ENCODE results near the gene TBC1D10B. TPM values are rescaled to one million over a fixed set of nuclear protein-coding genes. Genes with fewer than 3 reads are reported as not detected.
A peak's percentile ranks its signal among the peaks of the same experiment; 100 is the strongest.

TBC1D10B gene
- total RNA-seq, 1 experiment from 2014 or later, result 31.2 TPM

DNA sequence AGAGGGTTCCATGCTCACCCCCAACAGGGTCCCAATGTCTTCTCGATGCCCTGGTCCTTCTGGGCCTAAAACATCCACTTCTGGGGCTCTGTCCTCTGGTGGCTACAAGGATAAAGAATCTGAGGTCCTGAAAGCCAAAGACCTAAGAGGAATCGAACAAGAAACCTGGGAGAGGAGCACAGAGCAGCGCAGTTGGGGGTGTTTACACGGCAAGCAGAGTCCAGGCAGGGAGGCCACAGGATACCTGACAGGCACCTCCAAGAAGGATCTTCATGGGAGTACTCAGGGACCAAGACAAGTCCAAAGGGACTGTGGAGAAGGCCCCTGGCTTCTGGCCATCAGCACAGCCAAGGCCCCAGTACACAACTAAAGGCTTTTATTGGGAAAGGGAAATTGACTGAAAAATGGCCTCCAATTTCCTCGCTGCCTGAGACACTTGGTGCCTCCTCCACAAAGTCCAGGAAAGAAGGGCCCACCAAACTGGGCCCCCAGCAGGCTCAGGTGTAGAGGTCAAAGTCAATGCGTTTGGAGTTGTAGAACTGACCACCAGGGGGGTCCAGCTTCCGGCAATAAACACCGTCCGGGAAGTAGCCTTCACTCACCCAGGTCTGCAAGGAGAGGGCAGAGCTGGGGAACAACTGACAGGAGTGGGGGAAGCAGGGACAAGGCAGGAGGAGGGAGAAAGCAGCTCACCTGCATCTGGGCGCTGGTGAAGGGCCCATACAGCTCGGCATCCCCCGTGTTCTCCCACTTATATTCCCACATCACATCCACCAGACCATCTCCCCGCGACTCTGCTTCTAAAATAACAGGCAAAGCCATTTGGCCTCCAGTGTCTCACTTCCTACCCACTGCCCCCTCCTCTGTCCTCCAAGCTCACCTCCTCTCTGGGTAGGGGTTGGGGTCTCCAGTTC is 17.5 kb downstream of the TBC1D10B start:
- H3K27me3 ChIP-seq (ENCODE audit: low read length), result no peaks in the 10 kb centered on the region
- H3K4me1 ChIP-seq (ENCODE audit: low read length), result peaks cover 84% of the 10 kb centered on the region
- peak overlapping the region; percentile 73 for H3K4me2 ChIP-seq (ENCODE audit: low read depth, low read length, poor library complexity, severe bottlenecking)
- peak overlapping the region; percentile 95 for H3K27ac ChIP-seq (ENCODE audit: low read length)
- no peaks in the 10 kb centered on the region for H4K20me1 ChIP-seq (ENCODE audit: insufficient read depth, low read depth, low read length)
- DNase-seq, result no peak
- peaks cover 34% of the 10 kb centered on the region for H3K79me2 ChIP-seq (ENCODE audit: low read length)
- H3K36me3 ChIP-seq (ENCODE audit: insufficient read depth, low read length), result peaks cover 5% of the 10 kb centered on the region; the same call in 1 of the 2 replicates
- H3K9me2 ChIP-seq (replicated peaks; ENCODE audit: insufficient read depth, low read length), result no peaks in the 10 kb centered on the region
- peak overlapping the region; percentile 65 for H3K9ac ChIP-seq (ENCODE audit: low read length)
- H3K4me3 ChIP-seq (ENCODE audit: low read length), result no peak overlapping the region
- H2AFZ ChIP-seq (ENCODE audit: low read length), result no peak overlapping the region
- H3K9me3 ChIP-seq (ENCODE audit: low read length), result no peaks in the 10 kb centered on the region

DNA sequence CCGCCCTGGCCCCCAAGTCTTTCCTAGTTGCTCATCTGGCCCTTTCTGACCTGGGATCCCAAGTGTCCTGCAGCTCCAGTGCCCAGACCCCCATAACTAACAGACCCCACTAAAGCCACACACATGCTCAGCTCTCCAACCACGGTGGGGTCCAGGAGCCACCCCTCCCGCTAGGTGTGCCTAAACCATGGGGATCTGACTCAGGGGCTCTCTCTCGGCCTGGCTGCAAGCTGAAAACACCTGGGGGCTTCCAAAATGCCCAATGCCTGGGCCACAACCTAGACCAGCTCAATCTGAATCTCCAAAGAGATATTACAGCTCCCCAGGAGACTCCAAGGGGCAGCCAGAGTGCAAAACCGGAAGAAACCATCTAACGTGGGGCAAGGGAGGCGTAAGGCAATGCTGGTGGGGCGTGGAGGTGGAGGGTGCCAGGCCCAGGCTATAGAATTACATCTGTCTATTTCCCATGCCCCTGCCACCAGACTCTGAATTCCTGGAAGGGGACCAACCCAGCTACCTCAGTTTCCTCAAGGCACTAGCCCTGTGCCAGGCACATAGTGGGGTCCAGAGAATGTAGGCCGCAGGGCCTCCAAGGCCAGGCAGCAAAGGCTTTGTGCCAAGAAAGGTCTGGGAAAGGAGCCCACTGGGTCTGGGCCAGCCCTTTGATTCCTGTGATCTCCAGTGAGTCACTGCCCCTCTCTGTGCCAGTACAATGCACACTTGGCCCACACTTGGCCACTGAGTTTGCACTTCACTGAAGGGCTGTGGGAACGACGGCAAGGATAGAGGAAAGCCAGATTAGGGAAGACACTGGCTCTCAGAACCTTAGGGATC is 18.5 kb downstream of the TBC1D10B start:
- H3K4me3 ChIP-seq (ENCODE audit: low read length), result peak overlapping the region; percentile 33
- H3K27me3 ChIP-seq (ENCODE audit: low read length), result no peaks in the 10 kb centered on the region
- H3K9me3 ChIP-seq (ENCODE audit: low read length), result no peaks in the 10 kb centered on the region
- peak overlapping the region; percentile 95 for H3K27ac ChIP-seq (ENCODE audit: low read length)
- peaks cover 5% of the 10 kb centered on the region; the same call in 1 of the 2 replicates for H3K36me3 ChIP-seq (ENCODE audit: insufficient read depth, low read length)
- H3K9ac ChIP-seq (ENCODE audit: low read length), result peak overlapping the region; percentile 65
- H3K9me2 ChIP-seq (replicated peaks; ENCODE audit: insufficient read depth, low read length), result no peaks in the 10 kb centered on the region
- H3K4me1 ChIP-seq (ENCODE audit: low read length), result peaks cover 75% of the 10 kb centered on the region
- H4K20me1 ChIP-seq (ENCODE audit: insufficient read depth, low read depth, low read length), result no peaks in the 10 kb centered on the region
- peak; percentile 65 for DNase-seq
- H3K4me2 ChIP-seq (ENCODE audit: low read depth, low read length, poor library complexity, severe bottlenecking), result peak overlapping the region; percentile 73
- H2AFZ ChIP-seq (ENCODE audit: low read length), result no peak overlapping the region
- peaks cover 34% of the 10 kb centered on the region for H3K79me2 ChIP-seq (ENCODE audit: low read length)

DNA sequence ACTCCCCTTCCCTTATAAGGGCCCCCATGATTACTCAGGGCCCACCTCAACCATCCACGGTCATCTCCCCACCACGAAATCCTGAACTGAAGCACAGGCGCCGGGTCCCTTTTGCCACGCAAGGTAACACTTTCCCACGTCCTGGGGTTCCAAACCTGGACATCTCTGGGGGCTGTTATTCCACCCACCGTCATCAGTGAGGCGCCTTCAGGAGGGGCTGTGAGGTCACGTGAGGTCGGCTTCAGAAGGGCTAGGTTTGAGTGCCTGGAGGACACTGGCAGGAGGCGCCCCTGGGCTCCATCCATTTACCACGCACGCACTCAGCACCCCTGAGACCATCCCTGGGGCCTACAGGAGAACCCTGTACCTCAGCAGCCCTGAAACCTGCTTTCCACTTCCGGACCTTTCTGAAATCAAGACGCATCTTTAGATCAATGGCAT is 19.3 kb downstream of the TBC1D10B start:
- Histone ChIP-seq H3K9me3 (ENCODE audit: low read length) (no peaks in the 10 kb centered on the region), H3K4me1 (ENCODE audit: low read length) (peaks cover 67% of the 10 kb centered on the region), H3K9ac (ENCODE audit: low read length) (peak overlapping the region; percentile 65), H3K36me3 (ENCODE audit: insufficient read depth, low read length) (peaks cover 5% of the 10 kb centered on the region; the same call in 1 of the 2 replicates), H3K27me3 (ENCODE audit: low read length) (no peaks in the 10 kb centered on the region), H2AFZ (ENCODE audit: low read length) (no peak overlapping the region), H3K79me2 (ENCODE audit: low read length) (peaks cover 34% of the 10 kb centered on the region), H3K4me2 (ENCODE audit: low read depth, low read length, poor library complexity, severe bottlenecking) (peak overlapping the region; percentile 73), H3K4me3 (ENCODE audit: low read length) (peak overlapping the region; percentile 33), H3K27ac (ENCODE audit: low read length) (peak overlapping the region; percentile 95), H4K20me1 (ENCODE audit: insufficient read depth, low read depth, low read length) (no peaks in the 10 kb centered on the region), H3K9me2 (replicated peaks; ENCODE audit: insufficient read depth, low read length) (no peaks in the 10 kb centered on the region)
- peak; percentile 68 for DNase-seq

DNA sequence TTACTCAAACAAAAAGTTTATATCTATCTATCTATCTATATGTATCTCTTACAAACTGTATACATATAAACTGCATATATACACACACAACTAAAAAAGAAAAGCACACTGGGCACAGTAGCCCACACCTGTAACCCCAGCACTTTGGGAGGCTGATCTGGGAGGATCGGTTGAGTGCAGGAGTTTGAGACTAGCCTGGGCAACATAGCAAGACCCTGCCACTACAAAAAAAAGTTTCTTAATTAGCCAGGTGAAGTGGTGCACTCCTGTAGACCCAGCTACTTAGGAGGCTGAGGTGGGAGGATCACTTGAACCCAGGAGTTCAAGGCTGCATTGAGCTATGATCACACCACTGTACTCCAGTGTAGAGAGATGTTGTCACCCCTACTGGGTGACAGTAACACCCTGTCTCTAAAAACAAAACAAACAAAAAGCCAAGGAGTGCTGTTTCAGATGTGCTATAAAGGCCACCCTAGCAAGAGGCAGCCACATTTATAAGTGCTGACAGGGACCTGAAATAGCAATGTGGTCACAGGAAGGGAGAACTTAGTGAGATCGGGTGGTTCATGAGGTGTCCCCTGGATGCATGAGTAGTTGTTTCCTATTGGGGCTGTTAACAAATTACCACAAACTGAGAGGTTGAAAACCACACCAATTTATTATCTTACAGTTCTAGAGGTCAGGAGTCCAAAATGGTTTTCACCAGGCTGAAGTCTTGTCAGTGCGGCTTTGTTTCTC is 20.0 kb downstream of the TBC1D10B start:
- H3K9ac ChIP-seq (ENCODE audit: low read length), result peak overlapping the region; percentile 65
- H3K9me3 ChIP-seq (ENCODE audit: low read length), result no peaks in the 10 kb centered on the region
- peak overlapping the region; percentile 73 for H3K4me2 ChIP-seq (ENCODE audit: low read depth, low read length, poor library complexity, severe bottlenecking)
- H3K27ac ChIP-seq (ENCODE audit: low read length), result peak overlapping the region; percentile 95
- no peaks in the 10 kb centered on the region for H3K9me2 ChIP-seq (replicated peaks; ENCODE audit: insufficient read depth, low read length)
- peak; percentile 85 for DNase-seq
- peaks cover 60% of the 10 kb centered on the region for H3K4me1 ChIP-seq (ENCODE audit: low read length)
- peaks cover 34% of the 10 kb centered on the region for H3K79me2 ChIP-seq (ENCODE audit: low read length)
- H3K27me3 ChIP-seq (ENCODE audit: low read length), result no peaks in the 10 kb centered on the region
- peak overlapping the region; percentile 33; the same call in 1 of the 2 replicates for H3K4me3 ChIP-seq (ENCODE audit: low read length)
- no peak overlapping the region for H2AFZ ChIP-seq (ENCODE audit: low read length)
- H4K20me1 ChIP-seq (ENCODE audit: insufficient read depth, low read depth, low read length), result no peaks in the 10 kb centered on the region
- peaks cover 5% of the 10 kb centered on the region; the same call in 1 of the 2 replicates for H3K36me3 ChIP-seq (ENCODE audit: insufficient read depth, low read length)

DNA sequence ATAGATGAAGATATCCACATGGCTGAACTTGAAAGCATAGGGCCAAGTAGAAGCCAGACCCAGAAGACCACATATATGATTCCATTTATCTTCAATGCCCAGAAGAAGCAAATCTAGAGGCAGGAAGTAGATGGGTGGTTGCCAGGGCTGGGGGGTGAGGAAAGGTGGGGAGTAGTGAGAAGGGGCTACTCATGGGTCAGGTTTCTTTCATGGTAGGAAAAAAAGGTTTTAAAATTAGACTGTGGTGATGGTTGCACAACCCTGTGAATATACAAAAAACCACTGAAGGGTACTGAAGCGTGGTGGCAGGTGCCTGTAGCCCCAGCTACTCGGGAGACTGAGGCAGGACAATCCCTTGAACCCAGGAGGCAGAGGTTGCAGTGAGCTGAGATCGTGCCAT is 20.6 kb downstream of the TBC1D10B start:
- H3K4me2 ChIP-seq (ENCODE audit: low read depth, low read length, poor library complexity, severe bottlenecking), result peak overlapping the region; percentile 73
- no peak overlapping the region for H2AFZ ChIP-seq (ENCODE audit: low read length)
- peak; percentile 93 for DNase-seq
- H3K27me3 ChIP-seq (ENCODE audit: low read length), result no peaks in the 10 kb centered on the region
- H3K36me3 ChIP-seq (ENCODE audit: insufficient read depth, low read length), result peaks cover 5% of the 10 kb centered on the region; the same call in 1 of the 2 replicates
- peak overlapping the region; percentile 95 for H3K27ac ChIP-seq (ENCODE audit: low read length)
- no peaks in the 10 kb centered on the region for H3K9me3 ChIP-seq (ENCODE audit: low read length)
- H3K9me2 ChIP-seq (replicated peaks; ENCODE audit: insufficient read depth, low read length), result no peaks in the 10 kb centered on the region
- no peaks in the 10 kb centered on the region for H4K20me1 ChIP-seq (ENCODE audit: insufficient read depth, low read depth, low read length)
- H3K4me3 ChIP-seq (ENCODE audit: low read length), result peak overlapping the region; percentile 55
- peaks cover 59% of the 10 kb centered on the region for H3K4me1 ChIP-seq (ENCODE audit: low read length)
- H3K79me2 ChIP-seq (ENCODE audit: low read length), result peaks cover 30% of the 10 kb centered on the region
- H3K9ac ChIP-seq (ENCODE audit: low read length), result peak overlapping the region; percentile 62

DNA sequence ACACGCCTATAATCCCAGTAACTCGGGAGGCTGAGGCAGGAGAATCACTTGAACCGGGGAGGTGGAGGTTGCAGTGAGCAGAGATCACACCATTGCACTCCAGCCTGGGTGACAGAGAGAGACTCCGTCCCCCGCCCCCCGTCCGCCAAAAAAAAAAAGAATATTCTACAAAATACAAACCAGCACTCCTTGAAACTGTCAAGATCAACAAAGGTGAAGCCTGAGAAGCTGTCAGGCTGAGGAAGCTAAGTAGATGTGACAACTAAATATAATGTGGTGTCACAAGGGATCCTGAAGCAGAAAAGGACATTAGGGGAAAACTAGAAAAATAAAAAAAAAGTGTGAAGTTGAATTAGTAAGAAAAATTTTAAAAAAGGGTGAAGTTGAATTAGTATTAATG is 21.4 kb downstream of the TBC1D10B start:
- H2AFZ ChIP-seq (ENCODE audit: low read length), result no peak overlapping the region
- H3K4me1 ChIP-seq (ENCODE audit: low read length), result peaks cover 56% of the 10 kb centered on the region
- peak overlapping the region; percentile 62 for H3K9ac ChIP-seq (ENCODE audit: low read length)
- peaks cover 5% of the 10 kb centered on the region; the same call in 1 of the 2 replicates for H3K36me3 ChIP-seq (ENCODE audit: insufficient read depth, low read length)
- H3K27me3 ChIP-seq (ENCODE audit: low read length), result no peaks in the 10 kb centered on the region
- H3K79me2 ChIP-seq (ENCODE audit: low read length), result peaks cover 22% of the 10 kb centered on the region
- peak overlapping the region; percentile 95 for H3K27ac ChIP-seq (ENCODE audit: low read length)
- H3K4me3 ChIP-seq (ENCODE audit: low read length), result peak overlapping the region; percentile 55; the same call in 1 of the 2 replicates
- H3K9me2 ChIP-seq (replicated peaks; ENCODE audit: insufficient read depth, low read length), result no peaks in the 10 kb centered on the region
- no peaks in the 10 kb centered on the region for H3K9me3 ChIP-seq (ENCODE audit: low read length)
- peak; percentile 21 for DNase-seq
- no peaks in the 10 kb centered on the region for H4K20me1 ChIP-seq (ENCODE audit: insufficient read depth, low read depth, low read length)
- H3K4me2 ChIP-seq (ENCODE audit: low read depth, low read length, poor library complexity, severe bottlenecking), result peak overlapping the region; percentile 73

DNA sequence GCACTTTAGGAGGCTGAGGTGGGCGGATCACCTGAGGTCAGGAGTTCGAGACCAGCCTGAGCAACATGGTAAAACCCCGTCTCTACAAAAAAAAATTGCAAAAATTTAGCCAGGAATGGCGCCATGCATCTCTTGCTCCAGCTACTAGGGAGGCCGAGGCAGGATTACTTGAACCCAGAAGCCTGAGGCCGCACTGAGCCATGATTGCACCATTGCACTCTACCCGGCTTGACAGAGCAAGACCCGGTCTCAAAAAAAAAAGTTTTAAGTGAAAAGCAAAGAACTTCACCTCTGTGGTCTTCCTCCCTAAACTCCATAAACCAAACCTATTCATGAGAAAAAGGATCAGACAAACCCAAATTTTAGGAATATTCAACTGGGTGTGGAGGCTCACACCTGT is 22.2 kb downstream of the TBC1D10B start:
- H3K9me2 ChIP-seq (replicated peaks; ENCODE audit: insufficient read depth, low read length), result no peaks in the 10 kb centered on the region
- no peak overlapping the region for H3K4me3 ChIP-seq (ENCODE audit: low read length)
- no peak overlapping the region for H3K4me2 ChIP-seq (ENCODE audit: low read depth, low read length, poor library complexity, severe bottlenecking)
- peaks cover 5% of the 10 kb centered on the region; the same call in 1 of the 2 replicates for H3K36me3 ChIP-seq (ENCODE audit: insufficient read depth, low read length)
- H3K27me3 ChIP-seq (ENCODE audit: low read length), result no peaks in the 10 kb centered on the region
- no peaks in the 10 kb centered on the region for H3K9me3 ChIP-seq (ENCODE audit: low read length)
- peaks cover 14% of the 10 kb centered on the region for H3K79me2 ChIP-seq (ENCODE audit: low read length)
- DNase-seq, result peak; percentile 38
- no peaks in the 10 kb centered on the region for H4K20me1 ChIP-seq (ENCODE audit: insufficient read depth, low read depth, low read length)
- H3K27ac ChIP-seq (ENCODE audit: low read length), result peak overlapping the region; percentile 62
- H2AFZ ChIP-seq (ENCODE audit: low read length), result no peak overlapping the region
- no peak overlapping the region for H3K9ac ChIP-seq (ENCODE audit: low read length)
- peaks cover 48% of the 10 kb centered on the region for H3K4me1 ChIP-seq (ENCODE audit: low read length)

Data from Karpas-422 (cell line).